GM18502 (cell line): Measurements from ENCODE around the gene GNA15.
"Not testable (repeated sequence)": the region's sequence is repeated elsewhere in the genome, so short reads cannot be mapped to it uniquely, and the experiment has no call there.

Experiments used
- ATAC-seq: cut with Tn5 transposase; IDR thresholded peaks from one replicate; pipeline ENCODE4 v1.9.1; 2021; ENCODE audit warnings: mild to moderate bottlenecking; ENCODE audit not compliant: unreplicated experiment, poor library complexity

The GNA15 gene

DNA sequence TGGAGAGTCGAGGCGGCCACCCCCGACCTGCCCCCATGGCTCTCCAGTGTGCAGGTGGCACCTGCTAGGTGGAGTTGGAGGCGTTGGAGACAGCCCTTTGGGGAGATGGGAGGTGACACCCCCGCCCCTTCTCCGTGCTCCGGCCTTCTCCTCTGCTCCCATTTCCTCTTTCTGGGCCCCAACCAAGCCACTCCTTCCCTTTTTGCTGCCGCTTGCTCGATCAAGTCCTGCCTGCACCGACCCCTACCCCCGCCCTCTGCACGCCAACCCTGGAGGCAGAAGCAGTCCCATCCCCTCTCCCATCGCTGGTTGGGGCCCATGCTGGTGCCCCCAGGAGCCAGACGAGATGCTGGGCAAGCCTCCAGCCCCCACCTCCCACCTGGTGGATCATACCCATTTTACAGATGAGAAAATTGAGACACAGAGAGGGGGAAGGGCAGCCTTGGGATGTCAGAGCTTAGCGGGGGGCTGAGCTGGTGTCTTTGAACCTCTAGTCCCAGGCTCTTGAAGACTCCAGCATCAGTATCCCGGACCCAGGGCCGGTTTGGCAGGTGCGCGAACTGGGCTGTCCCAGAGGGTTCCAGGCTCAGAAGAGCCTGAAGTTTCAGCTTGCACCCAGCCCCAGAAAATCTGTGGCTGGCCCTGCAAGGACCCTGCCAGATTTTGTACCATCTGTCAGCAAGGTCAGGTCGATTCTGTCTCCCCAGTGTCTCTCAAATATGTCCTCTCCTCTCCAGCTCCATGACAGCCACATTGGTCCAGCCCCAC is 10.3 kb downstream of the GNA15 start:
- ATAC-seq = no peak

DNA sequence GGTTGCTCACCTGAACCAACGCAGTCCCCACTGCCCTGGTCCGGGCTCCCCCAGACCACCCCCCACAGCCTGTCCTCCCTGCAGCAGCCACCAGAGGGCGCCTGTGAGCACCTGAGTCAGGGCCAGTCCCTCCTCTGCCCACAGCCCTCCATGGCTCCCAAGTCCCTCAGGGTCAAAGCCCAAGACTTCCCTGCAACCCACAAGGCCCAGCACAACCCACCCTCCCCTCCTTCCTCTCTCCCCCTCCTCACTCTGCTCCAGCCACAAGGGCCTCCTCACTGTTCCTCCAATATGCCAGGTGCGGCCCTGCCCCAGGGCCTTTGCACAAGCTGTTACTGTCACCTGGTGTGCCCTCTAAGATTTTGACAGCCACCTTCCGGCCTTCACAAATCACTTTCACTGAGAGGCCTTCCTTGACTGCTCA is 10.9 kb downstream of the GNA15 start:
- no peak for ATAC-seq

DNA sequence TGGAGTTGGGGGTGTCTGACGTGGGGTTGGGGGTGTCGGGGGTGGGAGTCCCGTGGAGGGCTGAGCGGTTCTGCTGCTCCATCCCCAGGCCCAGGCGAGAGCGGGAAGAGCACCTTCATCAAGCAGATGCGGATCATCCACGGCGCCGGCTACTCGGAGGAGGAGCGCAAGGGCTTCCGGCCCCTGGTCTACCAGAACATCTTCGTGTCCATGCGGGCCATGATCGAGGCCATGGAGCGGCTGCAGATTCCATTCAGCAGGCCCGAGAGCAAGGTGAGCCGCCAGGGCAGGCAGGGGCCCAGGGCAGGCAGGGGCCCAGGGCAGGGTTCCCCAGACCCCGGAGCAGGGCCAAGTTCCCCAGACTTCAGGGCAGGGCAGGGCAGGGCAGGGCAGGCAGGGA is 12.7 kb downstream of the GNA15 start:
- ATAC-seq = no peak

DNA sequence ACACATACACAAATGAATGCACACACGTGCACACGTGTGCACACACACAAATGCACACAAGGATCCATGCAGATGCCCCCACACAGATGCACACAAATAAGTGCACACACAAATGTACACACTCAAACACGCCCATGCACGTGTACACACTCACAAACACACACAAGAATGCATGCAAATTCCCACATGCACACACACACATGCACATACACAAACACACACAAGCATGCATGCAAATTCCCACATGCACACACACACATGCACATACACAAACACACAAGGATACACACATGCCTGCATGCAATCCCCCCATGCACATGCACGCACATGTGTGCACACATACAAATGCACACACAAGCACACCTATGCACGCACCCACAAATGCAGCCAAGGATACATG is 13.3 kb downstream of the GNA15 start:
- ATAC-seq = no peak

DNA sequence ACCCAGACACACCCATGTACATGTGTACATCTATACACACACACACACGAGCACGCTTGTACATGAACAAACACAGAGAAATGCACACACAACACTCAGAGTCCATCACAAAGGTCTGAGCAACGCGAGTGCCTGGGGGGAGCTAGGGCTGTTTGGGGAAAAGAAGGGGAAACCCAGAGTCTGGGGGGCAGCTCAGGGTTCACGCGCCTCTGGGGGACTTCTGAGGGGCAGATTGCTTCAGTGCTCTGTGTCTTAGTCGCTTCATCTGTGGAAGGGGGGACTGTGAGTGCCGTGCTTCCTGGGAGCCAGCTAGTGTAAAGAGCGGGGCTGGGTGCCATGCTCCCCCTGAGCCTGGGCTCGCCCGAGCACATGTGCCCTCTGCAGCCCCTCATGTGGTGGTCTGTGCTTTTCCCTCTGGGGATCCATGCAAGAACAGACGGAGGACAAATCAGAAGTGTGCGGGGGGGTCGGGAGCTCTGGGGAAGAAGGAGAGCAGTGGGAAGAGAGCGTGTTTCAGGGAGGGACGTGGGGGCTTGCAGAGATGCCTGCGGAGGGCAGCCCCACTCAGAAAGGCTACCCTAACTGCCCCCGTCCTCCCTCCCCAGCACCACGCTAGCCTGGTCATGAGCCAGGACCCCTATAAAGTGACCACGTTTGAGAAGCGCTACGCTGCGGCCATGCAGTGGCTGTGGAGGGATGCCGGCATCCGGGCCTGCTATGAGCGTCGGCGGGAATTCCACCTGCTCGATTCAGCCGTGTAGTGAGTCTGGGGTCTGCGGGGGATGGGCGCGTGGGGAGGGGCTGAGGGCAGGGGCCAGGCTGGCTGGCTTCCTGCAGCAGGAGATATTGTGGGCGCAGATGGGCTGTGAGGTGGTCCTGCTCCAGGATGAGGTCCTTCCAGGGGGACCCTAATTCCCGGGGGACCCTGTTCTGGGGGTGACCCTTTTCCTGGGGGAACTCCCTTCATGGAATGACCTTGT is 14.0 kb downstream of the GNA15 start:
- no peak for ATAC-seq

DNA sequence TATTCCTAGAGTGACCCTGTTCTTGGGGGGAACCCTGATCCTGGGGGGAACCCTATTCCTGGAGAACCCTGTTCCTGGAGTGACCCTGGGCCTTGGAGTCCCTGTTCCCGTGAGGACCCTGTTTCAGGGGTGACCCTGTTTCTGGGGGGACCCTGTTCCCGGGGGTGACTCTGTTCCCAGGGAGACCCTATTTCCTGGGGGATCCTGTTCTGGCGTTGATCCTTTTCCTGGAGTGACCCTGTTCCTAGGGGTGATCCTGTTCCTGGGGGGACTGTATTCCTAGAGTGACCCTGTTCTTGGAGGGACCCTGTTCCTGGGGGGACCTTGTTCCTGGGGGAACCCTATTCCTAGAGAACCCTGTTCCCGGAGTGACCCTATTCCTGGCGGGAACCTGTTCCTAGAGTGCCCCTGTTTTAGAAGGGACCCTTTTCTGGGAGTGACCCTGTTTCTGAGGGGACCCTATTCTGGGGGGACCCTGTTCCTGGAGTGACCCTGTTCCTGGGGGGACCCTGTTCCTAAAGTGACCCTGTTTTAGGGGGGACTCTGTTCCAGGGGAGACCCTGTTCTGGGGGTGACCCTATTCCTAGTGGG is 15.0 kb downstream of the GNA15 start:
- ATAC-seq = no peak

DNA sequence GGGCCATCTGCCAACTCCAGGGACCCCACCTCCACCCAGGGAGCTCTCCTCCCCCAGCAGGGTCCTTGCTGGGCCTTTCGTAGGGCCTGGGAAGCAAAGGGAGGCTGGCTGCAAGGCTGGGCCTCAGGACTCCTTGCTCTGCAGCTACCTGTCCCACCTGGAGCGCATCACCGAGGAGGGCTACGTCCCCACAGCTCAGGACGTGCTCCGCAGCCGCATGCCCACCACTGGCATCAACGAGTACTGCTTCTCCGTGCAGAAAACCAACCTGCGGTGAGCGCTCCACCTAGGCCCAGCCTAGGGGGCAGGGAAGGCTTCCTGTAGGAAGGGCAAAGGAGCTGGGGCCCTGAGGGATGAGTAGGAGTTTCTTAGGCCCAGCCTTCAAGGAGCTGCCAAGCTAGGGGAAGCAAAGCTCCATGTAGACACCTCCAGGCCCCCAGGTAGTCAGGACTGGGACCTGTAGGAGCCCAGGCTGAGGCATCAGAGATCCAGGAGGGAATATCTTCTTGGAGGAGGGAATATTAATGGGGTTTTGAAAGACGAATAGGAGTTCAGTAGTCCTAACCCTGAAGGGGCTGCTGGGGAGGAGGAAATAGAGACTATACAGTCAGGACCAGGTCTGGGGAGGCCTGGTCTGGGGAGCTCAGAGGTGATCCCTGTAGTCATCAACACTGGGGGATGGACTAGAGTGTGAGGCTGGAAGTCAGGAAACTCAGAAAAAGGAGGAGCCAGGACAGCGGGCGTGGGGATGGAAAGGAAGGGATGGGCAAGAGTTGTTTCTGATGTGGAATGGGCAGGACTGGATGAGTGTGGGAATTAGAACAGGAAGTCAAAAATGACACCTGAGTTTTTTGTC is 16.0 kb downstream of the GNA15 start:
- ATAC-seq = no peak

DNA sequence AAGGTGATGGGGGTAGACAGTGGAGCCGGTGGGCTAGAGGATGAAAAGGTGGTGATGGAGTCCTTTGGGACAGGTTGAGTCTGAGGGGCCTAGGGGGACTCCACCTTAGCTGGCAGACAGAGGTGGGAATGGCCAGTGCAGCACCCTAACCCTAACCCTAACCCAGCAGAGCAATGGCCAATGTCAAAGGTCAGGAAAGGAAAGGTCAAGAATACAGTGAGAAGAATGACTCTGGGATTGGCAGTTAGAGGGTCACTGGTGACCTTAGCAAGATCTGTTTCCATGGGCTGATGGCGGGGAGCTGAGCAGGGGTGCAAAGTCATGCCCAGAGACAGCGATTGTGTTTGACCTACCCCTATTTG is 16.6 kb downstream of the GNA15 start:
- ATAC-seq = no peak

DNA sequence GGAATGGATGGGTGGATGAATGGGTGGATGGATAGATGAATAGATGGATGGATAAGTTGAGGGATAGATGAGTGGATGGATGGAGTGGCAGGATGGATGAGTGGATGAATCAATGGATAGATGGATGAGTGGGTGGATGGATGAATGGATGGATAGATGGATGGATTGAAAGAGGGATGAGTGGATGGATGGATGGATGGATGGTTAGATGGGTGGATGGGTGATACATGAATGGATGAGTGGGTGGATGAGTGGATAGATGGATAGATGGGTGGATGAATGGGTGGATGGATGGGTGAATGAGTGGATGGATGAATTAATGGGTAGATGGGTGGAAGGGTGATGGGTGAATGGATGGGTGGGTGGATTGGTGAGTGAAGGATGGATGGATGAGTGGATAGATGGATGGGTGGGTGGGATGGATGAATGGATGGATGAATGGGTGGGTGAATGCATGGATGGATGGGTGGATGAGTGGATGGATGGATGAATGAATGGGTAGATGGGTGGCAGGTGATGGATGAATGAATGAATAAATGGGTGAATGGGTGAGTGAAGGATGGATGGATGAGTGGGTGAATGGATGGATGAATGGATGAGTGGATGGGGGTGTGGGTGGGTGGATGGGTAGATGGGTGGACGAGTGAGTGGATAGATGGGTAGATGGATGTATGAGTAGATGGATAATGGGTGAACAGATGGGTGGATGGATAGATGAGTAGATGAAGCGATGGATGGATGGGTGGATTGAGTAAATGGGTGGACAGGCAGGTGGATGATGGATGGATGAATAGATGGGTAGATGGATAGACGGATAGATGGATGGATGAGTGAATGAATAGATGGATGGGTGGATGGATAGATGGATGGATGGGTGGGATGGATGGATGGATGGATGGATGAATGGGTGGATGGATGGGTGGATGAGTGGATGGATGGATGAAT is 17.7 kb downstream of the GNA15 start:
- ATAC-seq = no peak

DNA sequence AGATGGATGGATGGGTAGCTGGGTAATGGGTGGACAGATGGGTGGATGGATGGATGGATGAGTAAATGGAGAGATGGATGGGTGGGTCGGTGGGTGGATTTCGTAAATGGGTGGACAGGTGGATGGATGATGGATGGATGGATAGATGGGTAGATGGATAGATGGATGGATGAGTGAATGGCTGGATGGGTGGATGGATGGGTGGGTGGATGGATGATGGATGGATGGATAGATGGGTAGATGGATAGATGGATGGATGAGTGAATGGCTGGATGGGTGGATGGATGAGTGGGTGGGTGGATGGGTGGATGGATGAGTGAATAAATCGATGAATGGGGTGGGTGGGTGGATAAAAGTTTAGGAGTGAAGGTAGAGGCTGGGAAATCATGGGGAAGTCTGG is 18.6 kb downstream of the GNA15 start:
- not testable (repeated sequence) for ATAC-seq

DNA sequence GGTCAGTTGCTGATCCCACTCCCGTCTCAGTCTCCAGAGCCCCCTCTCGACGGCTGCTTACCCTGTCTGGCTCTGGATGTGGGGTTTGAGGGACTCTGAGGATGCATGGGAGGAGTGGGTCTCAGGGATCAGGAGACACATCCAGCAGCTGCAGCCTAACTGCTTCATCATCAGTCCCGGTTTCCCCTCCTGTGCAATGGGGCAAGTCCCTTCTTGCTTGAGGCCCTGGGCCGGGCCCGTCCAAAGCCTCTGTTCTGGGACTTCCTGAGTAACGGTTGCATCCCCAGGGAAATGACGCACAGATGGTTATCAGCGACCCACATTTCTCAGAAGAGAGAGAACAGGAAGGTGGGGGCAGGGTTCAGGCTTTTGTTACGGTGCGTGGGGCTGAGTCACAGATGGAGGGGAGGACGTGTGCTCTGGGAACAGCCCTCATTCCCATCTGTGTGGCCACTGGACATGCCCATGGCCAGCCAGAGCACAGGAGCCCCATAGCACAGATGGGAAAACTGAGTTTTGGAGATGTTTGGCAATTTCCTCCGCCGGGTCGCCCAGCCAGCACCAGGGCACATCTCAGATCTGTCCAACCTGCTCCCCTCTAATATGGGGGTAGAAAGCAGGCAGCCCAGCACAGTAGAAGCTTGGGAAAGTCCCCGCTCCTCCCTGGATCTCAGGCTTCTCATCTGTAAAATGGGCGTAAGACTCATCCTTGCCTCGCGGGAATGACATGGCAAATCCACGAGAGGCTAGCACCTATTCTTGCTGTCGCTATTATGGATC is 19.3 kb downstream of the GNA15 start:
- peak; percentile 73 for ATAC-seq

DNA sequence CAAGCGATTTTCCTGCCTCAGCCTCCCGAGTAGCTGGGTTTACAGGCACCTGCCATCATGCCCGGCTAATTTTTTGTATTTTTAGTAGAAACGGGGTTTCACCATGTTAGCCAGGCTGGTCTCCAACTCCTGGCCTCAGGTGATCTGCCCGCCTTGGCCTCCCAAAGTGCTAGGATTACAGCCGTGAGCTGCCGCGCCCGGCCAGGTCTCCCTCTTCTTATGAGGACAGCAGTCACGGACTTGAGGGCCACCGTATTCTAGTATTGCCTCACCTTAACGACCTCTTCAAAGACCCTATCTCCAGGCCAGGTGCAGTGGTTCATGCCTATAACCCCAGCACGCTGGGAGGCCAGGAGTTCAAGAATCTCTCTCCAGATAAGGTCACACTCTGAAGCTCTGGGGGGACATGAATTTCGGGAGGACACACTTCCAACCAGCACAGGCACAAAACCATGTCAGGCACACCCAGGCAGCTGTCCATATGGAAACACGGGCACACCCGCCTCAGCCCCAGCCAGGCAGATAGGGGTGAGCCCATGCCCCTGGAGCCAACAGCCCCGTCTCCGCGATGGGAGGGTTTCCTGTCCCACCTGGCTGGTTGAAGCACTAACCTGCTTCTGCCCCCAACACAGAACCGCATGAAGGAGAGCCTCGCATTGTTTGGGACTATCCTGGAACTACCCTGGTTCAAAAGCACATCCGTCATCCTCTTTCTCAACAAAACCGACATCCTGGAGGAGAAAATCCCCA is 21.4 kb downstream of the GNA15 start:
- ATAC-seq = no peak

DNA sequence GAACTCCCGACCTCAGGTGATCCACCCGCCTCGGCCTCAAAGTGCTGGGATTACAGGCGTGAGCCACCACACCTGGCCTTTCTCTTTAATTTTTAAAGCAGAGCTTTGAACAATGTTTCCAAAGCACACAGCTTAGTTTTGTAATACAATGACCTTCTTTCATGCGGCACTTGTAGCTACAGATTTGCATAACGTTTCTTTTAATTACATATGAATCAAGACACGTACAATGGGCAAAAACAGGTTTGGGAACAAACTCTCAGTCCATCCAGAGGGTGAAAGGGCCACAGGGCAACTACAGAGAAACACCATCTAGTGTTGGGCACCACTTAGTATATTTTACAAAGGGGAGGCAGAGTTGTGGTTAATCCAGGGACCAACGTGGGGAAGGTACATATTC is 23.7 kb downstream of the GNA15 start:
- no peak for ATAC-seq

DNA sequence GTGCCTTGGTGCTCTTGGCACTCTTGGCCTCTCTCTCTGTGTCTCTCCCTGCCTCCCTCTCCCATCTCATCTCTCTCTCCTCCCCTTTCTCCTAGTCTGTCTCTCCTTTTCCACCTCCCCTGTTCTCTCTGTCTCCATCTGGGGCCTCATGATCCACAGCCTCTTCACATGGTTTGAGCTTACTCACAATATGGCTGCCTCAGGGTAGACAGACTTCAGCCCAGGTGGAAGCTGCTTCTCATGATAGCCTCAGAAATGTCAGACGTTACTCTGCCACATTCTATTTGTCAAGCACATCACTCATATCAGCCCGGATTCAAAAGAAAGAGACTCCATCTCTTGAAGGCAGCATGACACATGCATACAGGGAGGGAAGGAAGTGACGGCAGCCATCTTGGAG is 24.4 kb downstream of the GNA15 start:
- ATAC-seq = no peak

DNA sequence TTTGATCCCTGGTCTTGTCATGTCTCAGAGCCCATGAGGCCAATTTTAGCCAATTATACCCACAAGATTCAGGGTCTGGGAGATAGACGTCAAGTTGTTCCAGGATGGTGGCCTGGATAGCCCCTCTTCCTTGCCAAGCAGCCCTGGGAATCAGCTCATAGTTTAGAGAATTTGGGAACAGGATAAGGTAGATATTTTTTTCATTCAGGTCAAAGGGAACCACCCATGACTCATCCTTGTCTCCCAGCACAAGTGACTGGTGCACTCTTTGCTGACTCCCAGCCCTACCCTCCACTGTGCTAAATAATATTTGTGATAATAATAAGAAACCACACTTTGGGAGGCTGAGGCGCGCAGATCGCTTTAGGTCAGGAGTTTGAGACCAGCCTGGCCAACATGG is 25.6 kb downstream of the GNA15 start:
- no peak for ATAC-seq

DNA sequence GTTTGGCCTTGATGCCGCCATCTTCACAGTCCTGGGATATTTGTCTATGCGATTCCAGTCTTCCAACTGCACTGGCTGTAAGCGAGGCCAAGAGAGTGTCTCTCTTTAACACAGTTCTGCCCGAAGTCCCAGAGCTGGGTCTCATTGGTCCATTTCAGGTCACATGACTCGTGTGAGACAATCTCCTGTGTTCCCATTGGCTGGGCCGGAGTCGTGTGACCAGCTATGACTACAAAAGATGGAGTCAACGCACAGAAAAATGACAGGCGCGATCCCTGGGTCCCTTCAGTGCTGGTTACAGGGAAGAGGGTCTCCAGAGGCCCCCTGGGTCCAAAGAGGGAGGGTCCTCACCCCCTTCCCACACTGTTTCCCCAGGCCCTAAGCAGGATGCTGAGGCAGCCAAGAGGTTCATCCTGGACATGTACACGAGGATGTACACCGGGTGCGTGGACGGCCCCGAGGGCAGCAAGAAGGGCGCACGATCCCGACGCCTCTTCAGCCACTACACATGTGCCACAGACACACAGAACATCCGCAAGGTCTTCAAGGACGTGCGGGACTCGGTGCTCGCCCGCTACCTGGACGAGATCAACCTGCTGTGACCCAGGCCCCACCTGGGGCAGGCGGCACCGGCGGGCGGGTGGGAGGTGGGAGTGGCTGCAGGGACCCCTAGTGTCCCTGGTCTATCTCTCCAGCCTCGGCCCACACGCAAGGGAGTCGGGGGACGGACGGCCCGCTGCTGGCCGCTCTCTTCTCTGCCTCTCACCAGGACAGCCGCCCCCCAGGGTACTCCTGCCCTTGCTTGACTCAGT is 26.8 kb downstream of the GNA15 start:
- no peak for ATAC-seq
